Fibroblast of peridontal ligament (primary cell): ENCODE data around the gene EIF4B.
"Not testable (repeated sequence)": the region's sequence is repeated elsewhere in the genome, so short reads cannot be mapped to it uniquely, and the experiment has no call there.

Source experiments
- DNase-seq: peaks from one replicate; pipeline ENCODE4 v3.0.0-alpha.2; 2010; ENCODE audit errors: extremely low read depth

The EIF4B gene

GRCh38 chr12:53004178-53004577 is 2.1 kb upstream of the EIF4B start:
- DNase-seq: no peak

- peak; percentile 33 for DNase-seq
Measured at GRCh38 chr12:53004582-53004981, 1.7 kb upstream of the EIF4B start.

- peak; percentile 12 for DNase-seq
Measured at GRCh38 chr12:53005215-53005985, 856 bp upstream of the EIF4B start.

- peak; percentile 57 for DNase-seq
Measured at GRCh38 chr12:53006810-53007309, 604 bp downstream of the EIF4B start.

- no peak for DNase-seq
Measured at GRCh38 chr12:53007343-53007742, 1.1 kb downstream of the EIF4B start.

- not testable (repeated sequence) for DNase-seq
Measured at GRCh38 chr12:53008760-53009159, 2.5 kb downstream of the EIF4B start.

- DNase-seq: no peak
Measured at GRCh38 chr12:53010955-53011354, 4.7 kb downstream of the EIF4B start.

GRCh38 chr12:53011889-53012288 is 5.6 kb downstream of the EIF4B start:
- DNase-seq: no peak

- no peak for DNase-seq
Measured at GRCh38 chr12:53012928-53013327, 6.7 kb downstream of the EIF4B start.

GRCh38 chr12:53014709-53015108 is 8.5 kb downstream of the EIF4B start:
- no peak for DNase-seq

GRCh38 chr12:53025250-53025649 is 19.0 kb downstream of the EIF4B start:
- DNase-seq: no peak

- DNase-seq: not testable (repeated sequence)
Measured at GRCh38 chr12:53027014-53027413, 20.8 kb downstream of the EIF4B start.

GRCh38 chr12:53031616-53032015 is 25.4 kb downstream of the EIF4B start:
- DNase-seq: no peak

GRCh38 chr12:53033832-53034231 is 27.6 kb downstream of the EIF4B start:
- DNase-seq: not testable (repeated sequence)

- DNase-seq: no peak
Measured at GRCh38 chr12:53034459-53034858, 28.2 kb downstream of the EIF4B start.

- DNase-seq: no peak
Measured at GRCh38 chr12:53036802-53037201, 30.5 kb downstream of the EIF4B start.

GRCh38 chr12:53039851-53040250 is 33.6 kb downstream of the EIF4B start:
- DNase-seq: no peak

- DNase-seq: no peak
Measured at GRCh38 chr12:53042607-53043454, 36.6 kb downstream of the EIF4B start.

- no peak for DNase-seq
Measured at GRCh38 chr12:53044052-53044581, 37.9 kb downstream of the EIF4B start.

GRCh38 chr12:53044896-53045695 is 38.8 kb downstream of the EIF4B start:
- no peak for DNase-seq

- peak; percentile 60 for DNase-seq
Measured at GRCh38 chr12:53045696-53046045, 39.4 kb downstream of the EIF4B start.
